ENCODE measurements around the gene HASPIN.

Gene HASPIN

DNA sequence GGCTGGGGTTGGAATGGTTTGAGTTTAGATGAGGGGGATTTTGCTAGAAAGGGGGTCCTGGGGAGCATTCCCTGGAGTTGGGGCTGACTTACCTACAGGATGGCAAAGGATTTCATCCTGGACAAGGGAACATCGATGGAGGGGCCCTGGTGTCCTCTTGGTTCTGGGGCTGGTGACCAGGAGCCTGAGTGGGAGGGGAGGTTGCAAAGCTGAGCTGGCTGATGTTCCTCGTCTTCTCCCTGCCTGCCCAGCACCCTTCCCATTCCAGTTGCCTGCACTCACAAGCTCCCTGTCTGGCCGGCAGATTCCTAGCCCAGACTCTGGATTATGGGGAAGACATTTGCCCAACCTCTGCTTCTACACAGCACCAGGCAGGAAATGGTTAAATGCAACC, 40.1 kb downstream of the HASPIN start:
- no peak for DNase-seq (ENCODE audit: low read depth in 2 of 2, low spot score in 1 of 2)

DNA sequence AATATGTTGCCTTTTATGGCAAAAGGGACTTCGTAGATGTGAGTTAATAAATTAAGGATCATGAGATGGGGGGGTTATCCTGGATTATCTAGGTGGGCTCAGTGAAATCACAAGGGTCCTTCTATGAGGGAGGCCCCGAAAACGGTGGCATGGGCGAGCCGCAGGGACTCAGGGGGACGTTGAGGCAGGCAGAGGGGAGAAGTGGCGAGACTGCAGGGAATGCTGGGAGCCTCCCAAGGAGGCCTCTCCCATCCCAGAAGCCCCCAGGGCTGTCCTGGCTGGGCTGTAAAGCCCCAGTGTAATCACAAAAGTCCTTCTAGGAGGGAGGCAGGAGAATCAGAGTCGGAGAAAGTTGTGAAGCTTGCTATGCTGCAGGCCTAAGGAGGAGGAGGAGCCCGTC, 42.3 kb downstream of the HASPIN start:
- DNase-seq (ENCODE audit: low read depth in 2 of 2, low spot score in 1 of 2) = no peak

DNA sequence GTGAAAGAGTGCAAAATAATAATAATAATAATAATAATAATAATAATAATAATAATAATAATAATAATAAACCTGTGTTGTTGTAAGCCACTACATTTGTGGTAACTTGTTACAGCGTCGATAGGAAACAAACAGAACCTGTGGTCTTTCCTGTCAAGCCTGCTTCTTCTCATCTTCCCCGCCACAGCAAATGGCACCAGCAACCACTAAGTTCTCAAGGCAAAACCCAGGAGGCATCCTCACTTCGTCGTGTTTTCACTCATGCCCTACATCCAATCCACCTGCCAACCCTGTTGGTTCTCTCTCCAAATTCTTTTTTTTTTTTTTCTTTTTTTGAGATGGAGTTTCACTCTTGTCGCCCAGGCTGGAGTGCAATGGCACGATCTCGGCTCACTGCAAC, 43.1 kb downstream of the HASPIN start:
- DNase-seq (ENCODE audit: low read depth in 2 of 2, low spot score in 1 of 2) = no peak

DNA sequence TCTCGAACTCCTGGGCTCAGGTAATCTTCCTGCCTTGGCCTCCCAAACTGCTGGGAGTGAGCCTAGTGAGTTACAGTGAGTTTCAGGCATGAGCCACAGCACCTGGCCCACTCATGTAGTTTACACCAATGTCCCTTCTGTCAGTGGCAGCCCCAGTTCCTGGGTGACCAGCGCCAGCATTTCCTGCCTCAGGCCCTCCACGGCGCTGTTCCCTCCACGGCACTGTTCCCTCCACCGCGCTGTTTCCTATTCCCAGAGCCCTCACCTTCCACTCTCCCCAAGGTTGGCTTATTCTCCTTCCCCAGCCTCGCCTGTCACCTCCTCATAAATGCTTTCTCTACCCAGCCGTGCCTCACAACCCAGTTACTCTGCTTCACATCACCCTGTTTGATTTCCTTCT, 44.6 kb downstream of the HASPIN start:
- DNase-seq (ENCODE audit: low read depth in 2 of 2, low spot score in 1 of 2) = no peak

DNA sequence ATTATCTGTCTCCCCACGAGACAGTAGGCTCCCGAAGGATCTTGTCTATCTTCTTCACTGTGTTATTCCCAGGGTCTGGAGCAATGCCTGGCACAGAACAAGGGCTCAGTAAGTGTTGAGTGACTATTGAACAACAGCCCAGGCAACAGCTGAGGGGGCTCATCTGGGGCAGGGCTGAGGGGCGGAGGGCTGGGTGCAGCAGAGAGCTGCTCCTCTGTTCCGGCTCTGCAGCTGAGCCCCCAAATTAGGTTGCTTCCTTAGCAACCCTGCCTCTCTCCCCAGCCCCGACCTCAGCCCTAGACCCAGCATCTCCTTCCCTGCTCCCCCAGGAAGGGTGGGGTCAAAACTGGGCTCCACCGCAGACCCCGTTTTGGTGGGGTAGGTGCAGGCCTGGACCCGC, 45.1 kb downstream of the HASPIN start:
- no peak for DNase-seq (ENCODE audit: low read depth in 2 of 2, low spot score in 1 of 2)

DNA sequence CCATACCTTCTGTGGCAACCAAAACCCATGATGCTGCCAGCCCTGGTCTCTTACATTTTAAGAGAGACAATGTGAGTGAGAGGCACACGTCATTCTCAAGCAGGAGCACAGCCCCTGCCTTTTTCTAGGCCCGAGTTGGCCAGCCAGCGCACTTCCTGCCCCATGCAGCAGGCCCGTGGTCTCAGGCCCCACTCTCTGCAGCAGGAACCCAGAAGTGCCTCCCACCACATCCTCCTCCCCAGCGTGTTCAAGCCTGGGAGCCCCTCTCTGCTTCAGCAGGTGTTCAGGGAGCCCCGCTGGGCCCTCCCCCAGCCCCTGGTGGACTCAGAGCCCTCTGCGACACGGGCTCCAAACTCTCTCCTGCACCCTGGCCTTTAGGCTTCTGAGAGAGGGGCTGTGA, 46.8 kb downstream of the HASPIN start:
- DNase-seq (ENCODE audit: low read depth in 2 of 2, low spot score in 1 of 2) = no peak

DNA sequence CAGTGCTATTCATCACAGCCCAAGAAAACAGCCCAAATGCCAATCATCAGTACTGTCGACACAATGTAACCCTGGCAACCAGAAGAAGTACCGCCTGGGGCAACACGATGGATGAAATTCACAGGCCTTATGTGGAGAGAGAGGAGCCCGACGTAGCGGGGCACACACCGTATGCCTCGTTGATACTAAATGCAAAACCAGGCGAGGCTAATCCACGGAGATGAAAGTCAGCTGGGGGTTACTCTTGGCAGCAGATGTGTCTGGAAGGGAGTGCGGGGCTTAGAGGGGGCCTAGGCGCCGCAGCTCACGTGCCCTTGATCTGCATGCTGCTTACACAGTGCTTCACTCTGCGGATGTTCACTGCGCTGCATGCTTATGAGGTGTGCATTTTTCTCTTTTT, 47.4 kb downstream of the HASPIN start:
- DNase-seq (ENCODE audit: low read depth in 2 of 2, low spot score in 1 of 2) = no peak

DNA sequence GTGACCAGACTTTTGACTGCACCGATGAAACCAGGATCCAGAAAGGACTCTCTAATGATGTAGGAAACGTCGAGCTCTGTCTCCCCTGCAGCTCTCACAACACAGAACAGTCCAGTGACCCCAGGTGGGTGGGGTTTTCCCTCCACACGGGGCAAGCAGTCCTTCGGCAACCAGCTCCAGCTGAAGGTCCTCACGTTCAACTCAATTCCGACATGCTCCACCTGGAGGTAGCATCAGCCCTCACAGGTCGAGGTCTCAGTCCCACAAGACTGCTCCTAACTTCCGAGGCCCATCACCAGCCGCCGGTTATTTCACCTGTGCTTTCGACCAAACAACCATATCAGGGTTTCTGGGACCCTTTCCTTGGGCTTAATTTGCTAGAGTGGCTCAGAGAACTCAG, 49.1 kb downstream of the HASPIN start:
- no peak for DNase-seq (ENCODE audit: low read depth in 2 of 2, low spot score in 1 of 2)

DNA sequence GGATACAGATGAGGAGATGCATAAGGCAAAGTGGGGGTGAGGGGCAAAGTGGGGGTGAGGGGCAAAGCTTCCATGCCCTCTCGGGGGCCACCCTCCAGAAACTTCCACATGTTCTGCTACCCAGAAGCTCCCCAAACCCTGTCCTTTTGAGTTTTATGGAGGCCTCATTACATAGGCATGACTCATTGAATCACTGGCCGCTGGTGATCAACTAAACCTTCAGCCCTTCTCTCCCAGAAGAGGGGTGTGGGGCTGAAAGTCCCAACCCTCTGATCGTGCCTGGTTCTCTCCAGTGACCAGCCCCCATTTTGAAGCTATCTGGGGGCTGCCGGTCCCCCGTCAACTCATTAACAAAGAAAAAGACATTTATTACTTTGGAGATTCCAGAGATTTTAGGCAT, 49.8 kb downstream of the HASPIN start:
- no peak for DNase-seq (ENCODE audit: low read depth in 2 of 2, low spot score in 1 of 2)

DNA sequence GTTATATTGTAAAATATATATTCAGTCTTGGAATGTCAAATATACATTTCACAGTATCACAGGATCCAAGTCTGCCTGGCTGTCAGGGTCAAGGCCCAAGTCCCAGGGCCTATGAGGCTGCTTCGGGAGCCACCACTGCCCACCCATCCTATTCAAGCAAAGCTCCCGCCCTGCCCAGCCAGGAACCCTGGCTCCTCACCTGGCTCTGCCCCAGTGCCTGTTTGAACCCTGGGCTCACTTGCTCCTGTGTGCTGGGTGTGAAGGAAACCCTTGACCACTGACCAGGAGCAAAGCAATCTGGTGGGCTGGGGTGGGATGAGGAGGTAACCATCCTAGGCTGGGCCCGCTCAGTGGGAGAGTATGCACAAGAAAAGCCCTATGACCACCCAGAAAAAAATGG, 50.3 kb downstream of the HASPIN start:
- no peak for DNase-seq (ENCODE audit: low read depth in 2 of 2, low spot score in 1 of 2)

All from stimulated activated CD8-positive, alpha-beta memory T cell treated with anti-CD3 and anti-CD28 coated beads, Interleukin-4, amount 100 ng/mL, for 4 hours (primary cell).